CD8-positive, alpha-beta memory T cell (primary cell): Measurements from ENCODE around the gene CEP350. TPM values are rescaled to one million over a fixed set of nuclear protein-coding genes. Genes with fewer than 3 reads are reported as not detected.

ENCODE experiments used
- CTCF ChIA-PET: fragments of 350-600 bp; sonication (Branson Sonifier 250); formaldehyde crosslinking; loops from one replicate; lab custom pipeline; 2021; ENCODE audit warnings: antibody characterized with exemption; lab: Charles Lee
- POLR2A ChIA-PET: fragments of 350-600 bp; sonication (Branson Sonifier 250); formaldehyde crosslinking; loops from one replicate; lab custom pipeline; 2021; ENCODE audit warnings: antibody characterized with exemption; lab: Charles Lee
- DNase-seq, 5 donors: peaks; one replicate each; pipeline versions ENCODE4 v3.0.0 to v3.0.0-alpha.2; 2020 to 2022; ENCODE audit warnings: mixed read lengths in 1 of 5
- H3K27ac ChIP-seq: one replicate; pipeline ENCODE4 v1.7.0; 2013; ENCODE audit warnings: low read depth, mild to moderate bottlenecking, low read length, moderate library complexity
- H3K27me3 ChIP-seq: 2 replicates; pipeline ENCODE4 v1.7.0; 2013; ENCODE audit warnings: low read length, mild to moderate bottlenecking; ENCODE audit not compliant: insufficient read depth, poor library complexity, severe bottlenecking
- H3K36me3 ChIP-seq: 2 replicates; pipeline ENCODE4 v1.7.0; 2013; ENCODE audit warnings: mild to moderate bottlenecking, low read length, moderate library complexity; ENCODE audit not compliant: insufficient read depth
- H3K4me1 ChIP-seq: 2 replicates; pipeline ENCODE4 v1.7.0; 2013; ENCODE audit warnings: mild to moderate bottlenecking, low read length, moderate library complexity; ENCODE audit not compliant: insufficient read depth
- H3K4me3 ChIP-seq: 2 replicates; pipeline ENCODE4 v1.7.0; 2013; ENCODE audit warnings: mild to moderate bottlenecking, low read length
- H3K9me3 ChIP-seq: 2 replicates; pipeline ENCODE4 v1.7.0; 2013; ENCODE audit warnings: mild to moderate bottlenecking, low read length
- H3K27ac Mint-ChIP-seq, 8 donors: one replicate each; pipeline ENCODE4 v1.8.0; 2020 to 2021; ENCODE audit warnings: mixed read lengths in 8 of 8, mild to moderate bottlenecking in 6 of 8, inconsistent platforms in 3 of 8, moderate library complexity in 3 of 8
- H3K27me3 Mint-ChIP-seq, 2 donors: one replicate each; pipeline ENCODE4 v1.8.0; 2020 to 2021; ENCODE audit warnings: mixed read lengths in 2 of 2, mild to moderate bottlenecking in 1 of 2, moderate library complexity in 1 of 2
- H3K36me3 Mint-ChIP-seq, 3 donors: one replicate each; pipeline ENCODE4 v1.8.0; 2020 to 2021; ENCODE audit warnings: mixed read lengths in 3 of 3, inconsistent platforms in 1 of 3, mild to moderate bottlenecking in 1 of 3
- H3K4me1 Mint-ChIP-seq, 3 donors: one replicate each; pipeline ENCODE4 v1.8.0; 2020 to 2021; ENCODE audit warnings: mixed read lengths in 3 of 3, inconsistent platforms in 1 of 3, mild to moderate bottlenecking in 1 of 3
- H3K4me3 Mint-ChIP-seq, 7 donors: one replicate each; pipeline ENCODE4 v1.8.0; 2020 to 2021; ENCODE audit warnings: mixed read lengths in 7 of 7, mild to moderate bottlenecking in 6 of 7, moderate library complexity in 4 of 7, inconsistent platforms in 2 of 7
- H3K9me3 Mint-ChIP-seq, 5 donors: one replicate each; pipeline ENCODE4 v1.8.0; 2020 to 2022; ENCODE audit warnings: mixed read lengths in 5 of 5, mild to moderate bottlenecking in 3 of 5, moderate library complexity in 2 of 5, inconsistent platforms in 1 of 5
- polyA plus RNA-seq: library from polyadenylated mRNA; unstranded; fragments of 300-500 nt; fragmentation: Illumina TruSeq; gene quantifications from one replicate; pipeline ENCODE4 v1.2.3, GENCODE V29; 2021
- total RNA-seq, 2 experiments: library from RNA; stranded (reverse); gene quantifications; one replicate each; pipeline ENCODE4 v1.2.3, GENCODE V29; 2021

The CEP350 gene
- total and polyA plus RNA-seq, 3 experiments from 2014 or later: 41.4 to 60.1 (median 43.3) TPM

DNA sequence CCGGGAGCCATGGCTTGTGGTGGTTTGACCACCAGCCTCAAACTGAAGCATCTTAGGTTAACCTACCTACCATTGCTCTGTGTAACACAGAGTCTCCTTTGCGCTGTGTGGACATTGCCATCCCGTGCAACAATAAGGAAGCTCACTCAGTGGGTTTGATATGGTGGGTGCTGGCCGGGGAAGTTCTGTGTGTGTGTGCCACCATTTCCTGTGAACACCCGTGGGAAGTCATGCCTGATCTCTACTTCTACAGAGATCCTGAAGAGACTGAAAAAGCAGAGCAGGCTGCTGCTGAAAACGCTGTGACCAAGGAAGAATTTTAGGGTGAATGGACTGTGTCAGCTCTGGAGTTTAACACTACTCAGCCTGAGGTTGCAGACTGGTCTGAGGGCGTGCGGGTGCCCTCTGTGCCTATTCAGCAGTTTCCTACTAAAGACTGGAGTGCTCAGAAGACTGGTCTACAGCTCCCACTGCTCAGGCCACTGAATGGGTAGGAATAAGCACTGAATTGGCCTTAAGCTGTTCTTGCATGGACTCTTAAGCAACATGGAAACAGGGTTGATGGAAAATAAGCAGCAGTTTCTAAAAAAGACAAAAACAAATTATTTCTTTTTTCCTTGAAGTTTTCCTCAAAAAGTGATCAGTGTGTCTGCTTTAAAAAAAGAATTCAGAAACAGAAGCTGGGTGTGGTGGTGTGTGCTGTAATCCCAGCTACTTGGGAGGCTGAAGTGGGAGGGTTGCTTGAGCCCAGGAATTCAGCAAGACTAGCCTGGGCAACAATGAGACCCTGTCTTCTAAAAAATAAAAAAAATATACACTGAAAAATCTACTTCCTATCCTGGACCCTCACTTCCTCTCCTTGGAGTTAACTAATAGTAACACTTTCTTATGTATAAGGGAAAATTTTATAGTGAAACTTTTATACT, 14.6 kb downstream of the CEP350 start:
- Histone ChIP-seq H3K9me3 (no peaks in the 10 kb centered on the region), H3K27ac (no peak overlapping the region), H3K27me3 (no peaks in the 10 kb centered on the region), H3K4me1 (peaks cover 26% of the 10 kb centered on the region), H3K4me3 (no peak overlapping the region), H3K36me3 (no peaks in the 10 kb centered on the region)
- Mint-ChIP-seq H3K36me3 (peaks cover 5 to 33% (median 16%) of the 10 kb centered on the region in 3 donors), H3K27ac (peak overlapping the region in 5 of 8 donors; percentile 35 to 85 (median 46)), H3K9me3 (peaks cover 0 to 2% (median 0%) of the 10 kb centered on the region in 5 donors), H3K4me1 (peaks cover 53 to 77% (median 70%) of the 10 kb centered on the region in 3 donors), H3K4me3 (peak overlapping the region in 3 of 7 donors; percentile 6 to 20 (median 18)), H3K27me3 (no peaks in the 10 kb centered on the region)
- CTCF ChIA-PET: no interaction called here
- POLR2A ChIA-PET: interaction anchor here (0.6 kb wide), 1 partner anchor 119 kb away, joined by 8 read pairs; no protein-coding TSS in a partner anchor
- no peak for DNase-seq

DNA sequence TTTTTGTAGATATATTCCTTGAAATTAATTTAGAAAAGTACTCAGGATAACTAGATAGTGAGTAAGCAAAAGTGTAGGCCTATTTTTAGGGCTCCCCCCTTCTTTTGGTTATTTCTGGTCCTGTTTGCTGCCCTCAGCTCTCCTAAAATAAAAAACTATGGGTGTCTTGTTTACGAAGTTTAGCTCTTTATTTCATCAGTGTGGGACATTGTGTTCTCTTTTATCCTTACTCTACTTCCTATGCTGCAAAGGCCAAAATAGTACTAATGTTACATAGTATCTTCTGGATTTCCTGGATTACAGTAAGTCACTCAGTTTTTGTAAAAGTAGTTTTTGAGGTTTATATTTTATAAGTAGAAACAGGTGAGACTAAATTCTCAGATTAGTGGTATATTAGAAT, 15.4 kb downstream of the CEP350 start:
- Mint-ChIP-seq H3K4me1 (peaks cover 52 to 77% (median 70%) of the 10 kb centered on the region in 3 donors), H3K36me3 (peaks cover 5 to 33% (median 16%) of the 10 kb centered on the region in 3 donors), H3K9me3 (peaks cover 0 to 2% (median 0%) of the 10 kb centered on the region in 5 donors), H3K4me3 (no peak overlapping the region), H3K27me3 (no peaks in the 10 kb centered on the region), H3K27ac (peak overlapping the region in 2 of 8 donors; percentile 19 to 75)
- H3K27me3 ChIP-seq: no peaks in the 10 kb centered on the region
- H3K36me3 ChIP-seq: no peaks in the 10 kb centered on the region
- ChIA-PET POLR2A (no interaction called here), CTCF (no interaction called here)
- no peak overlapping the region for H3K4me3 ChIP-seq
- DNase-seq: no peak
- no peak overlapping the region for H3K27ac ChIP-seq
- peaks cover 31% of the 10 kb centered on the region for H3K4me1 ChIP-seq
- H3K9me3 ChIP-seq: no peaks in the 10 kb centered on the region

DNA sequence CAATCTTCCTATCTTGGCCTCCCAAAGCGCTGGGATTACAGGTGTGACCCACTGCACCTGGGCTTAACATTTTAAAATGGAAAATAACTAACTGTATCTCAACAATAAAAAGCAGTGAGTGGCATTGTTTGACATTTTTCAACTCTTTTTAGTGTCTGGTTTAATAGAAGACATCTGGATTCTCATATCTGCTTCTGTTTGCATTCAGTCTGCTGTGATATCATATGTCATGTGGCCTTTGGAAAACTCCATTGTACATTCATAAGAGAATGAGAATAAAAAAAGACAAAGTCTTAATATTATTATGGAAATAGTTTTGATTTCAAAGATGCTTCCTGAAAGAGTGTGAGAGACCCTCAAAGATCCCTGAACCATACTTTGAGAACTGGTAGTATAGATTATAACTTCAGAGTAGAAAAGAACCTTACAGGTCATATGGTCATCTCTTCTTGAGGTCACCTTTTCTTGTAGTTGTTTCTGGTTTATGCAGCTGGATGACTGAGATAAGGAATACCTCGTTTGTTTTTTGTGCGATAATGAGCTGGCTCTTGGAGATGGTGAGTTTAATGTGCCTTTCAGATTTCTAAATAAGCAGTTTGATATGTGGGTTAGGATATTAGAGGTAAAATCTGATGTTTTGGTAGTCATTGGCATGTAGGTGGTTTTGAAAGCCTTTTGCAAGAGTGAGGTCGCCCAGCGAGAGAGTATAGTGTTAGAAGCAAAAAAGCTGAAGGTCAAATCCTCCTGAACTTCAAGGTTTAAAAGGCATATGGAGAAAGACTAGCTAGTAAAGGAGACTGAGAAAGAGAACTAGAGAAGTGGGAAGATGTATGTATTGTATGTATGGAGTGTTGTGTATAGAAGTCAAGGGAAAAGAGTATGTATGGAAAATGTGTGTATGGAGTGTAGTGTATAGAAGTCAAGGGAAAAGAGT, 17.2 kb downstream of the CEP350 start:
- Mint-ChIP-seq H3K9me3 (no peaks in the 10 kb centered on the region), H3K27me3 (no peaks in the 10 kb centered on the region), H3K36me3 (peaks cover 5 to 31% (median 16%) of the 10 kb centered on the region in 3 donors), H3K4me1 (peaks cover 53 to 81% (median 77%) of the 10 kb centered on the region in 3 donors), H3K27ac (peak overlapping the region in 1 of 8 donors; percentile 46), H3K4me3 (peak overlapping the region in 1 of 7 donors; percentile 28)
- Histone ChIP-seq H3K27ac (no peak overlapping the region), H3K9me3 (no peaks in the 10 kb centered on the region), H3K4me3 (no peak overlapping the region), H3K27me3 (no peaks in the 10 kb centered on the region), H3K36me3 (no peaks in the 10 kb centered on the region), H3K4me1 (peaks cover 36% of the 10 kb centered on the region)
- no peak for DNase-seq
- CTCF ChIA-PET: no interaction called here
- POLR2A ChIA-PET: no interaction called here

DNA sequence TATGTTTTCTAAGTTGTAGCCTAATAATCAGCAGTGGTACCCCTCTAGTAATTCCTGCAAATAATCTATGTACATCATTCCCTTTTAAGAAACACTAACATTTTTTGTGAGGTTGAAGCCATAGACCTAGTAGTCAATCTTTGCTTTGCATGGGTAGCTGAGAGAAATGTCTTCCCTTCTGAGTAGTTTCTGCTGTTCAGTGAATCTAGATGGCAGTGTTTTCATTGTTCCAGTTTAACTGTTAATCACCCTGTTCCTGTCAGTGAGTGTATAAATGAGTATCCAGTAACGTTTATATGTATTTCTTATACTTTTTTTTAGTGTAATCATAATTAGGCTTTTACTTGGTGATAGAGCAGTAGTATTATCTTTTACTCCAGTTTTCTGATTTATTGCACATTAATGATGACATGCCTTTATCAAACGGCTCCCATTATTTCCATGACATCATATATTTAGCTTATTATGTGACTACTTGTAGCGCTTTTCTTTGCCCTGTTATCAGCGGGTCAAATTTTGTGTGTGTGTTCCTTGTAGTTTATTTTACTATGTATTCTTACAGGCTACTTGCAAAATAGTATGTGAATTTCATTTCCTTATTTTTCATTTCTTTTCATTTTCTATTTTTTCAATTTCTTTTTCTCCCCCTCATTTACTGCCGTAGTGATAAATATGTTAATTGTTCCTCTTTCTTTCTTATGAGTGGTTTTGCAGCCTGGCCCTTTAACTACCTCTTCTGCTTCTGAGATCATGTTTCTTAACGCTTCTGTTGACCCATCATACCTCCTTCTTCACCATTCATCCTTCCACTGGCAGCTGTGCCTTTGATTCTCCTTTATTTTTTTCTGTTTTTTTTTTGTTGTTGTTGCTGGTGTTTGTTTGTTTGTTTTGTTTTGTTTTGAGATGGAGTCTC, 18.8 kb downstream of the CEP350 start:
- Histone ChIP-seq H3K27me3 (no peaks in the 10 kb centered on the region), H3K9me3 (no peaks in the 10 kb centered on the region), H3K4me1 (peaks cover 39% of the 10 kb centered on the region), H3K36me3 (no peaks in the 10 kb centered on the region), H3K27ac (no peak overlapping the region), H3K4me3 (no peak overlapping the region)
- no peak for DNase-seq
- H3K9me3 Mint-ChIP-seq: no peaks in the 10 kb centered on the region
- H3K27ac Mint-ChIP-seq: peak overlapping the region in 3 of 8 donors; percentile 21 to 69 (median 40)
- POLR2A ChIA-PET: interaction anchor here (0.8 kb wide), 1 partner anchor 105 kb away, joined by 3 read pairs; no protein-coding TSS in a partner anchor
- H3K4me1 Mint-ChIP-seq: peaks cover 61 to 87% (median 84%) of the 10 kb centered on the region in 3 donors
- H3K4me3 Mint-ChIP-seq: no peak overlapping the region
- H3K27me3 Mint-ChIP-seq: no peaks in the 10 kb centered on the region
- CTCF ChIA-PET: no interaction called here
- peaks cover 5 to 26% (median 15%) of the 10 kb centered on the region in 3 donors for H3K36me3 Mint-ChIP-seq

DNA sequence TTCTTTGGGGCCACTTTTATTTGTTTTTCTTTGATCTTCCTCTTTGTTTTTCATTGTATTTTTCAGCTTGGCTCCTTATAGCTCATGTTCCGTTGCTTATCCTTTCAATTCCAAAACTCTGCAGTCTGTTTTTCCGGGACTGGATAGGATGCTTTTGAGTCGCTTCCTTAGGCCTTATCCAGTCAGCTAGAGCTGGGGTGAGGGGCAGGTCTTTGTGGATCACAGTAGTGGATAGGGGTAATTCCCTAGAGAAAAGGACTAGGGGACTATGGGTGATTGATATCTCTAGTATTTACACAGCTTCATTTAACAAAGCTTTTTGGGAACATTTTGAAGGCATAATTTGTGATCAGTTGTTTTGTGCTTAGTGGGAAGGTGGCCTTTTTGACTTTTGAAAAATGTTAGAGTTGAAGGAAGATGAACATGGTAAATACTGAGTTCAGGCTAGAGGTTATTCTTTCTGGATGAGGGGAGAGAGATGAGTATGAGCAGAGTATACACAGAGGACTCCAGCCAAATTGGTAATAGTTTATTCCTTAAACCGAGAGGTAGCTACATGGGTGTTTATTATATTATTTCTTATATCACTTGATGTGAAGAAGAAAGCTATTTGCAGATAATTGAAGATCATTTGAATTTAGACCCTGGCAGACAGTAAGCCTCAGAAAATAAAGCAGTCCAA, 22.5 kb downstream of the CEP350 start:
- no peaks in the 10 kb centered on the region for H3K27me3 Mint-ChIP-seq
- H3K4me3 Mint-ChIP-seq: peak overlapping the region in 1 of 7 donors; percentile 43
- peaks cover 3 to 10% (median 5%) of the 10 kb centered on the region in 3 donors for H3K36me3 Mint-ChIP-seq
- no peaks in the 10 kb centered on the region for H3K27me3 ChIP-seq
- peak overlapping the region; percentile 14 for H3K27ac ChIP-seq
- POLR2A ChIA-PET: no interaction called here
- DNase-seq: no peak
- H3K9me3 ChIP-seq: no peaks in the 10 kb centered on the region
- H3K27ac Mint-ChIP-seq: peak overlapping the region in 4 of 8 donors; percentile 0 to 81 (median 4)
- H3K4me1 ChIP-seq: peaks cover 16% of the 10 kb centered on the region
- H3K9me3 Mint-ChIP-seq: no peaks in the 10 kb centered on the region
- CTCF ChIA-PET: interaction anchor here (0.8 to 1.3 kb wide), 3 partner anchors 11 to 202 kb away, joined by 3 to 4 read pairs (median 3); no protein-coding TSS in a partner anchor
- H3K4me1 Mint-ChIP-seq: peaks cover 59 to 86% (median 79%) of the 10 kb centered on the region in 3 donors
- H3K36me3 ChIP-seq: no peaks in the 10 kb centered on the region
- no peak overlapping the region for H3K4me3 ChIP-seq

DNA sequence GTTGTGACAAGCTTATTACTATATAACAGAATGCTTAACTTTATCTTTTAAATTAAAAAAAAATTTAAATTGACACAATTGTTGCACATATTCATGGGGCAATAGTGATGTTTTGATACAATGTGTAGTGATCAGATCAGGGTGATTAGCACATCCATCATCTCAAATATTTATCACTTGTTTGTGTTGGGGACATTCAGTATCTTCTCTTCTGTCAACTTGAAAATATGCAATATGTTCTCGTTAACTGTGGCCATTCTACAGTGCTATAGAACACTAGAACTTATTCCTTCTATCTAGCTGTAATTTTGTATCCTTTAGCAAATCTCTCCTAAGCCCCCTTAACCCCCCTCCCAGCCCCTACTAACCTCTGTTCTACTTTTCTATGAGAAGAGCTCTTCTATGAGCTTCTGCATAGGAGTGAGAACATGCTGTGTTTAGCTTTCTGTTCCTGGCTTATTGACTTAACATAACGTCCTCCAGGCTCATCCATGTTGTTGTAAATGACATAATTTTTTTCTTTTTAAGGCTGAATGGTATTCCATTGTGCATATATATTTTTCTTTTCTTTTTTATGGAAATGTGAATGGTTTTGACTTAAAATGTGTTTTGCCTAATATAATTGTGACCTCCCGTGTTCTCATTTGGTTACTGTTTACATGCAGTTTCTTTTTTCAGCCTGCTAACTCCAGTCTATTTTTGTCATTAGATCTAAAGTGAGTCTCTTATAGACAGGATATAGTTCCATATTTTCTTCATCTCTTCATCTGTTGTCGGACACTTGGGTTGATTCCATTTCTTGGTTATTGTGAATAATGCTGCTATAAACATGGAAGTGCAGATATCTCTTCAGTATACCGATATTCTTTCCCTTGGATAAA, 23.8 kb downstream of the CEP350 start:
- H3K9me3 Mint-ChIP-seq: no peaks in the 10 kb centered on the region
- H3K27ac ChIP-seq: no peak overlapping the region
- H3K4me1 ChIP-seq: peaks cover 16% of the 10 kb centered on the region
- POLR2A ChIA-PET: no interaction called here
- H3K36me3 Mint-ChIP-seq: peaks cover 0 to 4% (median 0%) of the 10 kb centered on the region in 3 donors
- no peaks in the 10 kb centered on the region for H3K9me3 ChIP-seq
- no peak overlapping the region for H3K4me3 ChIP-seq
- DNase-seq: no peak
- H3K4me3 Mint-ChIP-seq: no peak overlapping the region
- H3K27me3 ChIP-seq: no peaks in the 10 kb centered on the region
- CTCF ChIA-PET: interaction anchor here (0.8 kb wide), 1 partner anchor 111 kb away, joined by 4 read pairs; no protein-coding TSS in a partner anchor
- H3K4me1 Mint-ChIP-seq: peaks cover 52 to 79% (median 70%) of the 10 kb centered on the region in 3 donors
- no peak overlapping the region for H3K27ac Mint-ChIP-seq
- no peaks in the 10 kb centered on the region for H3K36me3 ChIP-seq
- no peaks in the 10 kb centered on the region for H3K27me3 Mint-ChIP-seq
